Dermis blood vessel endothelial cell (primary cell): ENCODE data around the gene SLC1A5. TPM values are rescaled to one million over a fixed set of nuclear protein-coding genes. Genes with fewer than 3 reads are reported as not detected.
"Not testable (repeated sequence)": the region's sequence is repeated elsewhere in the genome, so short reads cannot be mapped to it uniquely, and the experiment has no call there.

Source experiments
- DNase-seq: peaks from one replicate; pipeline ENCODE4 v3.0.0; 2010
- total RNA-seq: library from RNA; depleted of rRNA; stranded (reverse); fragments of >200 nt; gene quantifications from 2 replicates; pipeline ENCODE4 v1.2.3, GENCODE V29; 2014

SLC1A5 gene
- total RNA-seq, 1 donor from 2014 or later, result 66.9 TPM

GRCh38 chr19:46798713-46799112 lies 10.3 kb upstream of the SLC1A5 start:
- no peak for DNase-seq

- no peak for DNase-seq
Measured at GRCh38 chr19:46797881-46798280, 9.5 kb upstream of the SLC1A5 start.

GRCh38 chr19:46791944-46792343 lies 3.5 kb upstream of the SLC1A5 start:
- no peak for DNase-seq

- no peak for DNase-seq
Measured at GRCh38 chr19:46789371-46789770, 977 bp upstream of the SLC1A5 start.

GRCh38 chr19:46788968-46789338 lies 559 bp upstream of the SLC1A5 start:
- no peak for DNase-seq

- DNase-seq, result peak; percentile 59
Measured at GRCh38 chr19:46787331-46788261, 798 bp downstream of the SLC1A5 start.

GRCh38 chr19:46787040-46787330 lies 1.4 kb downstream of the SLC1A5 start:
- no peak for DNase-seq

- DNase-seq, result peak; percentile 78
Measured at GRCh38 chr19:46786236-46787039, 2.0 kb downstream of the SLC1A5 start.

- no peak for DNase-seq
Measured at GRCh38 chr19:46785980-46786235, 2.5 kb downstream of the SLC1A5 start.

- DNase-seq, result no peak
Measured at GRCh38 chr19:46785054-46785979, 3.1 kb downstream of the SLC1A5 start.

GRCh38 chr19:46784262-46785053 lies 3.9 kb downstream of the SLC1A5 start:
- DNase-seq, result peak; percentile 68

GRCh38 chr19:46783670-46784069 lies 4.7 kb downstream of the SLC1A5 start:
- no peak for DNase-seq

GRCh38 chr19:46782355-46783019 lies 5.9 kb downstream of the SLC1A5 start:
- no peak for DNase-seq

GRCh38 chr19:46777956-46778645 lies 10.3 kb downstream of the SLC1A5 start:
- not testable (repeated sequence) for DNase-seq

- DNase-seq, result no peak
Measured at GRCh38 chr19:46776927-46777911, 11.2 kb downstream of the SLC1A5 start.

GRCh38 chr19:46775642-46776258 lies 12.6 kb downstream of the SLC1A5 start:
- no peak for DNase-seq

- no peak for DNase-seq
Measured at GRCh38 chr19:46773018-46773399, 15.4 kb downstream of the SLC1A5 start.

- no peak for DNase-seq
Measured at GRCh38 chr19:46772170-46773017, 16.0 kb downstream of the SLC1A5 start.
